Measurements from ENCODE around the gene DPP3. TPM values are rescaled to one million over a fixed set of nuclear protein-coding genes. Genes with fewer than 3 reads are reported as not detected.
"Not testable (repeated sequence)": the region's sequence is repeated elsewhere in the genome, so short reads cannot be mapped to it uniquely, and the experiment has no call there.

The DPP3 gene
- total RNA-seq, 1 donor, result 70.4 TPM

- TF ChIP-seq CTCF (IDR thresholded peaks at IDR 0.05; ENCODE audit: insufficient read depth, low read depth, low read length), result no peak
- H3K4me3 ChIP-seq (ENCODE audit: low read depth, low read length), result no peak overlapping the region
- DNase-seq (ENCODE audit: low read depth), result no peak
Observed at GRCh38 chr11:66531841-66532240, 51.6 kb downstream of the DPP3 start.

GRCh38 chr11:66532784-66533183, 52.5 kb downstream of the DPP3 start:
- no peak for DNase-seq (ENCODE audit: low read depth)
- TF ChIP-seq CTCF (IDR thresholded peaks at IDR 0.05; ENCODE audit: insufficient read depth, low read depth, low read length), result no peak
- no peak overlapping the region for H3K4me3 ChIP-seq (ENCODE audit: low read depth, low read length)

- DNase-seq (ENCODE audit: low read depth), result no peak
Observed at GRCh38 chr11:66539170-66539869, 59.1 kb downstream of the DPP3 start.

GRCh38 chr11:66539870-66540213, 59.6 kb downstream of the DPP3 start:
- H3K4me3 ChIP-seq (ENCODE audit: low read depth, low read length), result no peak overlapping the region
- no peak for DNase-seq (ENCODE audit: low read depth)
- no peak for TF ChIP-seq CTCF (IDR thresholded peaks at IDR 0.05; ENCODE audit: insufficient read depth, low read depth, low read length)

More at GRCh38 chr11:66539170-66539869, 59.1 kb downstream of the DPP3 start:
- no peak overlapping the region for H3K4me3 ChIP-seq (ENCODE audit: low read depth, low read length)
- TF ChIP-seq CTCF (IDR thresholded peaks at IDR 0.05; ENCODE audit: insufficient read depth, low read depth, low read length), result no peak

- DNase-seq (ENCODE audit: low read depth); H3K4me3 ChIP-seq (ENCODE audit: low read depth, low read length): not testable (repeated sequence)
Observed at GRCh38 chr11:66540598-66540997, 60.4 kb downstream of the DPP3 start.

GRCh38 chr11:66541892-66542291, 61.7 kb downstream of the DPP3 start:
- H3K4me3 ChIP-seq (ENCODE audit: low read depth, low read length), result no peak overlapping the region
- no peak for DNase-seq (ENCODE audit: low read depth)
- TF ChIP-seq CTCF (IDR thresholded peaks at IDR 0.05; ENCODE audit: insufficient read depth, low read depth, low read length), result no peak

- DNase-seq (ENCODE audit: low read depth), result no peak
- TF ChIP-seq CTCF (IDR thresholded peaks at IDR 0.05; ENCODE audit: insufficient read depth, low read depth, low read length), result no peak
- H3K4me3 ChIP-seq (ENCODE audit: low read depth, low read length), result no peak overlapping the region
Observed at GRCh38 chr11:66542362-66542761, 62.1 kb downstream of the DPP3 start.
